IPS-18c (cell line): ENCODE data around the gene TMUB1.

Experiments used
- H3K4me3 ChIP-seq: 2 replicates; pipeline ENCODE4 v1.7.0; 2013; ENCODE audit warnings: low read depth, mild to moderate bottlenecking, low read length, moderate library complexity; ENCODE audit not compliant: insufficient read depth
- H3K9me3 ChIP-seq: one replicate; pipeline ENCODE4 v1.6.1; 2013; ENCODE audit warnings: mild to moderate bottlenecking, low read length, moderate library complexity; ENCODE audit not compliant: control insufficient read depth, insufficient read depth

The TMUB1 gene

GRCh38 chr7:151065516-151065915 lies 17.8 kb downstream of the TMUB1 start:
- no peak overlapping the region for H3K4me3 ChIP-seq
- H3K9me3 ChIP-seq: no peaks in the 10 kb centered on the region

- no peaks in the 10 kb centered on the region for H3K9me3 ChIP-seq
- H3K4me3 ChIP-seq: no peak overlapping the region
Observed at GRCh38 chr7:151064993-151065392, 18.3 kb downstream of the TMUB1 start.

GRCh38 chr7:151064454-151064853 lies 18.8 kb downstream of the TMUB1 start:
- peaks cover 2% of the 10 kb centered on the region for H3K9me3 ChIP-seq
- H3K4me3 ChIP-seq: no peak overlapping the region

- Histone ChIP-seq H3K9me3 (peaks cover 2% of the 10 kb centered on the region), H3K4me3 (peak overlapping the region; percentile 24)
Observed at GRCh38 chr7:151063212-151063561, 20.1 kb downstream of the TMUB1 start.

- H3K9me3 ChIP-seq: peaks cover 2% of the 10 kb centered on the region
- peak overlapping the region; percentile 62 for H3K4me3 ChIP-seq
Observed at GRCh38 chr7:151062399-151063211, 20.7 kb downstream of the TMUB1 start.

GRCh38 chr7:151062111-151062398 lies 21.2 kb downstream of the TMUB1 start:
- peaks cover 2% of the 10 kb centered on the region for H3K9me3 ChIP-seq
- H3K4me3 ChIP-seq: peak overlapping the region; percentile 41

- Histone ChIP-seq H3K4me3 (peak overlapping the region; percentile 41), H3K9me3 (peaks cover 2% of the 10 kb centered on the region)
Observed at GRCh38 chr7:151061213-151062110, 21.8 kb downstream of the TMUB1 start.

GRCh38 chr7:151060416-151061212 lies 22.7 kb downstream of the TMUB1 start:
- peaks cover 2% of the 10 kb centered on the region for H3K9me3 ChIP-seq
- peak overlapping the region; percentile 79 for H3K4me3 ChIP-seq

- peaks cover 2% of the 10 kb centered on the region for H3K9me3 ChIP-seq
- H3K4me3 ChIP-seq: peak overlapping the region; percentile 79
Observed at GRCh38 chr7:151060113-151060415, 23.2 kb downstream of the TMUB1 start.

GRCh38 chr7:151059367-151060112 lies 23.8 kb downstream of the TMUB1 start, which contains the start of gene SLC4A2:
Gene SLC4A2, plus strand, starts transcription at chr7:151059589. Its CDS starts 2,399 bp downstream, at chr7:151061988.
- peak within 1 kb of the TSS; percentile 79 for H3K4me3 ChIP-seq

GRCh38 chr7:151058781-151059366 lies 24.4 kb downstream of the TMUB1 start:
- Histone ChIP-seq H3K9me3 (peaks cover 2% of the 10 kb centered on the region), H3K4me3 (peak overlapping the region; percentile 79)

More at GRCh38 chr7:151059367-151060112, 23.8 kb downstream of the TMUB1 start, which contains the start of gene SLC4A2:
- peaks cover 2% of the 10 kb centered on the region for H3K9me3 ChIP-seq

- peak overlapping the region; percentile 79 for H3K4me3 ChIP-seq
- peaks cover 2% of the 10 kb centered on the region for H3K9me3 ChIP-seq
Observed at GRCh38 chr7:151057989-151058780, 25.1 kb downstream of the TMUB1 start.

- H3K4me3 ChIP-seq: peak within 1 kb of the TSS; percentile 79
- peaks cover 2% of the 10 kb centered on the region for H3K9me3 ChIP-seq
Observed at GRCh38 chr7:151057506-151057988, 25.7 kb downstream of the TMUB1 start, which contains the start of gene CDK5. Gene CDK5, minus strand, starts transcription at chr7:151057897. Its CDS starts 49 bp downstream, at chr7:151057848.

- Histone ChIP-seq H3K4me3 (peak overlapping the region; percentile 56), H3K9me3 (peaks cover 2% of the 10 kb centered on the region)
Observed at GRCh38 chr7:151056666-151057505, 26.4 kb downstream of the TMUB1 start.

GRCh38 chr7:151056283-151056665 lies 27.0 kb downstream of the TMUB1 start:
- H3K4me3 ChIP-seq: peak overlapping the region; percentile 56; the same call in 1 of the 2 replicates
- peaks cover 2% of the 10 kb centered on the region for H3K9me3 ChIP-seq
